Kidney epithelial cell (primary cell): ENCODE results near the gene OGDH. TPM values are rescaled to one million over a fixed set of nuclear protein-coding genes. Genes with fewer than 3 reads are reported as not detected.

Experiments used
- DNase-seq: peaks from one replicate; pipeline ENCODE4 v3.0.0-alpha.2; 2010; ENCODE audit warnings: low read depth
- H3K27me3 ChIP-seq: 2 replicates; pipeline ENCODE4 v1.6.0; 2011; ENCODE audit warnings: low read length; ENCODE audit not compliant: control insufficient read depth, insufficient read depth
- H3K36me3 ChIP-seq: 2 replicates; pipeline ENCODE4 v1.5.1; 2011; ENCODE audit warnings: low read length; ENCODE audit not compliant: control insufficient read depth, insufficient read depth
- H3K4me3 ChIP-seq: 2 replicates; pipeline ENCODE4 v1.5.1; 2011; ENCODE audit warnings: low read depth, mild to moderate bottlenecking, control low read depth, low read length
- total RNA-seq: library from RNA; depleted of rRNA; stranded (reverse); fragments of >200 nt; gene quantifications from 2 replicates; pipeline ENCODE4 v1.2.3, GENCODE V29; 2015
- TF ChIP-seq, protein P1 (sequence below): IDR thresholded peaks from 2 replicates; pipeline ENCODE4 v1.5.1; 2011; ENCODE audit warnings: mild to moderate bottlenecking, moderate library complexity, low read length, control low read depth, inconsistent platforms; ENCODE audit not compliant: insufficient read depth, poor library complexity, severe bottlenecking

The OGDH gene
- total RNA-seq, 1 donor from 2014 or later, result 65.2 TPM

DNA sequence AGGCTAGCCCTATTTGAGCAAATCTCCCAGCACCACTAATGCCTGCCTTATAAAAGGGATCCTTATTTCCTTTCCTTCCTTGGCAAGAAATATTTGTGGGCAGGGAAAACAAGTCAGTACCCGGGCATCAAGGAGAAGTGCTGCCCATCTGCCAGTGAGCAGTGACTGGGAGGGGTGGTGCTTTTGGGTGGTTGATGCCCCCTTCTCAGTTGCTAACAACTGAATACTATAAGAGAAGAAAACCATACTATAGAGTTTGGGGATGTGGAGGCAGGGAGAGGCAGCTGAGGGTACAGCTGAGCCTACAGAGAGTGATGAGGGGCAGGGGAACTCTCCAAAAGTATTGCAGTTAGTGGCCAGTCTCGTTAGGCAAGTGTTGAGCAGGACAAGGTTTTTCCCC lies 39.3 kb downstream of the OGDH start:
- TF ChIP-seq, protein P1, sequence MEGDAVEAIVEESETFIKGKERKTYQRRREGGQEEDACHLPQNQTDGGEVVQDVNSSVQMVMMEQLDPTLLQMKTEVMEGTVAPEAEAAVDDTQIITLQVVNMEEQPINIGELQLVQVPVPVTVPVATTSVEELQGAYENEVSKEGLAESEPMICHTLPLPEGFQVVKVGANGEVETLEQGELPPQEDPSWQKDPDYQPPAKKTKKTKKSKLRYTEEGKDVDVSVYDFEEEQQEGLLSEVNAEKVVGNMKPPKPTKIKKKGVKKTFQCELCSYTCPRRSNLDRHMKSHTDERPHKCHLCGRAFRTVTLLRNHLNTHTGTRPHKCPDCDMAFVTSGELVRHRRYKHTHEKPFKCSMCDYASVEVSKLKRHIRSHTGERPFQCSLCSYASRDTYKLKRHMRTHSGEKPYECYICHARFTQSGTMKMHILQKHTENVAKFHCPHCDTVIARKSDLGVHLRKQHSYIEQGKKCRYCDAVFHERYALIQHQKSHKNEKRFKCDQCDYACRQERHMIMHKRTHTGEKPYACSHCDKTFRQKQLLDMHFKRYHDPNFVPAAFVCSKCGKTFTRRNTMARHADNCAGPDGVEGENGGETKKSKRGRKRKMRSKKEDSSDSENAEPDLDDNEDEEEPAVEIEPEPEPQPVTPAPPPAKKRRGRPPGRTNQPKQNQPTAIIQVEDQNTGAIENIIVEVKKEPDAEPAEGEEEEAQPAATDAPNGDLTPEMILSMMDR, result no peak
- Histone ChIP-seq H3K27me3 (no peaks in the 10 kb centered on the region), H3K4me3 (no peak overlapping the region), H3K36me3 (peaks cover 1% of the 10 kb centered on the region)
- no peak for DNase-seq

DNA sequence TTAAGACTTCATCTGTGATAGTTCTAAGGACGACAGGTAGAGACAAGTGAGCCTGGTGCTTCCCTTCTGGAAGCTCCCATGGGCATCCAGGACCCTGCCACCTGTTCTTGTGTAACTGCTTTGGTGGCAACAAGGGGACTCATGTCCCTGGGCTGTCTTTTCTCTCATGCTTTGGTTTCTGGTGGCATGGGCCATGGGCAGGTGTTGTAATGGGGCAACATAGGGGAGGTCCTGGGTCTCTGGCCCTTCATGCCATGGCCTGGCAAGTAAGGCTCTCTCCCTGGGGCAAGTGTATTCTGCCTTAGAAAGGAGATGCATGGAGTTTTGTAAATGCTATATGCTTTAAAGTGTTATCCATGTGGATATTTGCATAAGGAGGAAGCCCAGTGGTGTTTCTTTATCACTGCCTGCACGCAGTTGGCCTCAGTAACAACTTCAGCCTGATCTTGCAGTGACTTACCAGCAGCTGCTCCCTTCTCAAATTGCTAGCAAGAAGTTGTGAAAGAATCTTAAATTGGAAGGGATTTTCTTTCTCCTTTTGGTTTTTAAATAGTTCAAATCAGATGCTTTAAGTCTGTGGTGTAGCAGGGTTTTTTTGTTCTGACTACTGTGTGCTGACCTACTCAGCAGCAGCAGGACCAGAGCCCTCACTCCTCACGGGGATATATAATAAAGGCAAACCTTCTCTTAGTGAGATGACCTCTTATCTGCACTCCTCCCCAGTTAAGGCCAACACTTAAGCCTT lies 39.9 kb downstream of the OGDH start:
- H3K4me3 ChIP-seq, result no peak overlapping the region
- peaks cover 2% of the 10 kb centered on the region for H3K36me3 ChIP-seq
- H3K27me3 ChIP-seq, result no peaks in the 10 kb centered on the region
- no peak for DNase-seq
- TF ChIP-seq, protein P1, result no peak

DNA sequence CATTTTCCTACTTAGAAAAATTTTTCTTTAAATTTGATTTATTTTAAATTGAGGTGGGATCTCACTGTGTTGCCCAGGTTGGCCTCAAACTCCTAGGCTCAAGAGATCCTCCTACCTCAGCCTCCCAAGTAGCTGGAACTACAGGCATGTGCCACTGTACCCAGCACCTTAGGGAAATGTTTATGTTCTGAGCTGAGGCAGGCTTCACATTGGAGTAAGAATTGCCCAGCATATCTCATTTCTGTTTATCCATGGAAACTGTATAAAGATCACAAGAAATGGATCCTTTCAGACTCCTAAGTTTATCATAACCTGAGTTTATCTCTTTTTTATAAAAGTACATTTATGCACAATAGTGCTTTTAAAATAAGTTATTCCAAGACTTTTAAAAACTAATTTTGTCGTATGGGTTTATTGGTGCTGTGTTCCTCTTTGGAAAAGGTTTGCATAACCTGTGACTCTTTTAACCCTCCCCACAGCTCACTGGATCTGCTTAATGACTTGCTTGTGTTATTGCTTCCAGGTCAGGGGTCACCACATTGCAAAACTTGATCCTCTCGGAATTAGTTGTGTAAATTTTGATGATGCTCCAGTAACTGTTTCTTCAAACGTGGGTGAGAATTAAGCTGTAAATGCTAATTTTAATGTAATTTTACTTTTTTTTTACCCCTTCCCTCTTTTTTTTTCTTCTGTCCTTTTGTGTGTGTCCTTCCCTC lies 40.7 kb downstream of the OGDH start:
- no peak for DNase-seq
- TF ChIP-seq, protein P1, result no peak

DNA sequence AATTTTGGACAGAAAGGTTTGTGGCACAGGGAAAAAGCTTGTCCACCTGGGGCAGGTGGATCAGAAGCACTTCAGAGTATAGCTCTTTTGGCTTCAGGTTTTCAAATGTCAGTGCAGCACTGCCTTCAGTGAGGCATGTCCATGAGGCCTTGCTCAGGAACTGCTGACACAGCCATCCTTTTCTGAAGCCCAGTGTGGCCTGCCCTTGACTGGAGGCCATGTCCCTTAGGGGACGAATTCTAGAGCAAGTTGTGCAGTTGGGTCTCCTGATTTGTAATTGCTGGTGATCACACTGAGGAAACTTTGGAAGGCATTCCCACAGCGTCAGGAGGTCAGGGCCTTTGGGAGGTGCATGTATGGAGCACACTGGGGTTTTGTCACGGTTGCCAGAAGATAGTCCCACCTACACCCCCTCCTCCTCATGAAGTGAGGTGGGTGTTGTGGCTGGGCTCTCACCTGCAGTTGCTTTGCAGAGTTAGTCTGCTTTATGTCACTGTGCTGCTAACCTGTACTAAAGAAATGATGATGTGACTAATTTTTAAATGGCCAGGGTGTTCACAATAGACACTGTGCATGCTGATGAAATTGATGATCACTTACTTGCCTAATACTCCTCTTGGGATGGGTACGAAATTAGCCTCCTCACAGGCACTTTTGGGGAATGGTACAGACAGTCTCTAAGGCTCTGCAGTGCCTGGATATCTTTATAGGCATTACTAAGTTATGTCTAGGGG lies 41.7 kb downstream of the OGDH start:
- Histone ChIP-seq H3K36me3 (peaks cover 2% of the 10 kb centered on the region), H3K27me3 (no peaks in the 10 kb centered on the region), H3K4me3 (no peak overlapping the region)
- TF ChIP-seq, protein P1, result no peak
- no peak for DNase-seq

More for the DNA sequence above, 40.7 kb downstream of the OGDH start:
- Histone ChIP-seq H3K27me3 (no peaks in the 10 kb centered on the region), H3K36me3 (peaks cover 2% of the 10 kb centered on the region), H3K4me3 (no peak overlapping the region)

DNA sequence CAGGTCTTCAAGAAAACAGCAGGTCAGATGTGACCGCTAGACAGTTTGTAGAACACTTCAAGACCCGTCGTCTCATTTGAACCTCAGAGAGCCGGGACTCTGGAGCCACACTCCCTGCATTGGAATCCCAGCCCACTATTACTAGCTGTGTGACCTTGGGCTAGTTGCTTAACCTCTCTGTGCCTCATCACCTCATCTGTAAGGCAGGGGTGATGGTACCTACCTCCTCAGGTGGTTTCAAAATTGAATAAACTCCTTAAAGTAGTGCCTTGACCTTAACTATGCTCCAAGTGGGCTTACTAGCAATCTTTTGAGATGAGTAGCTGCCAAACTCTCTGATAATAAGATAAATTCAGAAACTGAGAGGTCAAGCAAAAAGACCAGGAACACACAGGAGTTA lies 43.8 kb downstream of the OGDH start:
- DNase-seq, result no peak
- TF ChIP-seq, protein P1, result no peak
- H3K4me3 ChIP-seq, result no peak overlapping the region
- peaks cover 2% of the 10 kb centered on the region for H3K36me3 ChIP-seq
- no peaks in the 10 kb centered on the region for H3K27me3 ChIP-seq
